Endodermal cell (in vitro differentiated cells): ENCODE results near the gene RAB6D. TPM values are rescaled to one million over a fixed set of nuclear protein-coding genes. Genes with fewer than 3 reads are reported as not detected.
A peak's percentile ranks its signal among the peaks of the same experiment; 100 is the strongest.
"Not testable (repeated sequence)": the region's sequence is repeated elsewhere in the genome, so short reads cannot be mapped to it uniquely, and the experiment has no call there.

ENCODE experiments used
- DNase-seq: peaks from one replicate; pipeline ENCODE4 v3.0.0-alpha.2; 2017
- H3K27ac ChIP-seq: 2 replicates; pipeline ENCODE4 v1.5.1; 2013; ENCODE audit warnings: mild to moderate bottlenecking, low read depth, low read length, moderate library complexity
- H3K27me3 ChIP-seq: 2 replicates; pipeline ENCODE4 v1.6.1; 2013; ENCODE audit warnings: mild to moderate bottlenecking, low read length, moderate library complexity; ENCODE audit not compliant: insufficient read depth, control insufficient read depth, poor library complexity, severe bottlenecking
- H3K36me3 ChIP-seq: 2 replicates; pipeline ENCODE4 v1.7.0; 2013; ENCODE audit warnings: mild to moderate bottlenecking, low read length, moderate library complexity; ENCODE audit not compliant: control insufficient read depth, insufficient read depth
- H3K4me1 ChIP-seq: one replicate; pipeline ENCODE4 v1.7.0; 2013; ENCODE audit warnings: low read length; ENCODE audit not compliant: control insufficient read depth, insufficient read depth
- H3K4me3 ChIP-seq: 2 replicates; pipeline ENCODE4 v1.5.1; 2013; ENCODE audit warnings: mild to moderate bottlenecking, low read length, moderate library complexity
- H3K9ac ChIP-seq: 2 replicates; pipeline ENCODE4 v1.6.1; 2013; ENCODE audit warnings: mild to moderate bottlenecking, low read length, moderate library complexity; ENCODE audit not compliant: poor library complexity, severe bottlenecking; ENCODE audit errors: extremely low read depth
- H3K9me3 ChIP-seq: 2 replicates; pipeline ENCODE4 v1.6.1; 2013; ENCODE audit warnings: mild to moderate bottlenecking, low read length, moderate library complexity; ENCODE audit not compliant: control insufficient read depth
- H3K27ac Mint-ChIP-seq: 2 replicates; pipeline ENCODE4 v1.8.0; 2020; ENCODE audit warnings: mixed read lengths
- H3K27me3 Mint-ChIP-seq: 2 replicates; pipeline ENCODE4 v1.8.0; 2021; ENCODE audit warnings: mild to moderate bottlenecking, mixed read lengths; ENCODE audit not compliant: insufficient read depth
- H3K36me3 Mint-ChIP-seq: 2 replicates; pipeline ENCODE4 v1.8.0; 2020; ENCODE audit warnings: low read depth, mixed read lengths
- H3K4me1 Mint-ChIP-seq: 2 replicates; pipeline ENCODE4 v1.8.0; 2020; ENCODE audit warnings: mixed read lengths
- H3K4me3 Mint-ChIP-seq: 2 replicates; pipeline ENCODE4 v1.8.0; 2020; ENCODE audit warnings: mild to moderate bottlenecking, moderate library complexity, mixed read lengths
- H3K9me3 Mint-ChIP-seq: 2 replicates; pipeline ENCODE4 v1.8.0; 2020; ENCODE audit warnings: mild to moderate bottlenecking, mixed read lengths
- WGBS, 2 experiments: methylation state at CpG; one replicate each; pipeline versions ENCODE4 v1.1.5 to v1.1.7; 2013; ENCODE audit warnings: missing lambda C conversion rate in 2 of 2, mixed read lengths in 1 of 2; ENCODE audit not compliant: insufficient coverage in 1 of 2, insufficient read length in 1 of 2; 5-methylcytosine and 5-hydroxymethylcytosine counted together
- total RNA-seq, 2 donors: library from RNA; stranded (reverse); fragmentation: NEBNext Ultra II Directional in 1 of 2; extraction: Animal tissue kit (Norgen Biotek cat#: 25700) in 1 of 2; gene quantifications; 2 replicates in 1 of 2; 3 replicates in 1 of 2; pipeline ENCODE4 v1.2.1, GENCODE V29; 2021
- TF ChIP-seq, protein P1 (sequence below): fragments of 200-600 bp; sonication (generic); conservative IDR thresholded peaks from 2 replicates; pipeline ENCODE4 v1.5.0; 2021; ENCODE audit warnings: antibody characterized with exemption, mild to moderate bottlenecking

The RAB6D gene
- total RNA-seq, 2 donors from 2014 or later: 3.3 to 5.4 TPM

DNA sequence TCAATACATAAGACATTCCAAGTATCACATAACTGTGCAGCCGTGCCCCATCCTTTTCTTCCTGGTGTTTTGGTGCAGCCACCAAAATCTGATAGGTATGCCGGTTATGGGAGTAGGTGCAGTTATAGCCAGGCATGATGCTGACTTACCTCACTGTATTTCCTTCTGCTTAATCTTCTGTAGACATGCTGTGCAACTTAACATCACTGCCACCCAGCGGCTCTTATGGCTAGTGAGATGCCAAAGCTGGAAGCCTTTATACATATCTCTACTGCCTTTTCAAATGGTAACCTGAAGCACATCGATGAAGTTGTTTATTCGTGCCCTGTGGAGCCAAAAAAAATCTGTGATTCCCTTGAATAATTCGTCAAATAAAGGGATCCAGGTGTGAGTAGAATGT lies 28.6 kb downstream of the RAB6D start:
- not testable (repeated sequence) for H3K36me3 ChIP-seq, H3K9ac ChIP-seq, H3K4me3 ChIP-seq, H3K9me3 Mint-ChIP-seq, DNase-seq, H3K4me3 Mint-ChIP-seq, H3K4me1 Mint-ChIP-seq, H3K36me3 Mint-ChIP-seq, H3K4me1 ChIP-seq, H3K27ac Mint-ChIP-seq, H3K9me3 ChIP-seq, H3K27me3 ChIP-seq, H3K27ac ChIP-seq
- peaks cover 17% of the 10 kb centered on the region for H3K27me3 Mint-ChIP-seq
- 42 to 50% methylated on average over 2 to 5 of the region's 6 CpGs for WGBS, 2 experiments
- TF ChIP-seq, protein P1, sequence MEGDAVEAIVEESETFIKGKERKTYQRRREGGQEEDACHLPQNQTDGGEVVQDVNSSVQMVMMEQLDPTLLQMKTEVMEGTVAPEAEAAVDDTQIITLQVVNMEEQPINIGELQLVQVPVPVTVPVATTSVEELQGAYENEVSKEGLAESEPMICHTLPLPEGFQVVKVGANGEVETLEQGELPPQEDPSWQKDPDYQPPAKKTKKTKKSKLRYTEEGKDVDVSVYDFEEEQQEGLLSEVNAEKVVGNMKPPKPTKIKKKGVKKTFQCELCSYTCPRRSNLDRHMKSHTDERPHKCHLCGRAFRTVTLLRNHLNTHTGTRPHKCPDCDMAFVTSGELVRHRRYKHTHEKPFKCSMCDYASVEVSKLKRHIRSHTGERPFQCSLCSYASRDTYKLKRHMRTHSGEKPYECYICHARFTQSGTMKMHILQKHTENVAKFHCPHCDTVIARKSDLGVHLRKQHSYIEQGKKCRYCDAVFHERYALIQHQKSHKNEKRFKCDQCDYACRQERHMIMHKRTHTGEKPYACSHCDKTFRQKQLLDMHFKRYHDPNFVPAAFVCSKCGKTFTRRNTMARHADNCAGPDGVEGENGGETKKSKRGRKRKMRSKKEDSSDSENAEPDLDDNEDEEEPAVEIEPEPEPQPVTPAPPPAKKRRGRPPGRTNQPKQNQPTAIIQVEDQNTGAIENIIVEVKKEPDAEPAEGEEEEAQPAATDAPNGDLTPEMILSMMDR: peak; percentile 22

DNA sequence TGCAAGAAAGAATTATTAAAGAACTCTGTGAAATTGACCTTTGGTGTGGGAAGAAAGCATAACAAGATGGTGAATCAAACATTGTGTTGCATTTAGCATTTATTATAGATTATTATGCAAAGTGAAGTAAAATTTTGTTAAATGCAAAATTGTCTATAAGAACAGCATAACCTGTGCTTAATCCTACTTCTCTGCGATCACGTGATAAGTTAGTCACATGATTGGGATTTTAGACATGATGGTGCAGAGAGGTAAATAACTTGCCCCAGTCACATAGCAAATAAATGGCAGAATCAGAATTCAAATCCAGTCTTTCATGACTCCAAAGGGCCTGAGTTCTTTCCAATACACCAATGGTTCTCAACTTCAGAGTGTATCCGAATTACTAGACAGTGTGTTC lies 31.3 kb downstream of the RAB6D start:
- peaks cover 24% of the 10 kb centered on the region for H3K27me3 Mint-ChIP-seq

DNA sequence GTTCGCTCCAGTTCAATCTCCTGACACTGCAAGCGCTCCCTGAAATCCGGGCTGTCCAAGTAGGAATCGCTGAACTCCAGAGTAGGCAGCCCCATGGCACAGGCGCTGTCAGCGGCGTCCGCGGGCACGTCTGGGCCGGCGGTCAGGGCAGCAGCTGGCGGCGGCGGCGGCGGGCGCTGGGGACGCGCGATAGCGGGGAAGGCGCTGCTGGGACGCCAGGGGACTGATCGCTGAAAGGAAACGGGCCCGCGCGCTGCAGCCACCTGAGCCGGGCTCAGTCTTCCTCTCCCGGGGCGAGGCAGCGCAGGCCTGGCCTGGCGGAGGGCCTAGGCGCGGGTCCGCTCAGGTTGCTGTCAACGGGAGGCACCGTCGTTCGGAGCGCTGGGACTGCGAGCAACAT lies 33.0 kb downstream of the RAB6D start:
- not testable (repeated sequence) for H3K9me3 Mint-ChIP-seq, H3K4me1 ChIP-seq, H3K4me3 ChIP-seq, H3K27ac ChIP-seq, H3K4me1 Mint-ChIP-seq, H3K9me3 ChIP-seq, H3K36me3 Mint-ChIP-seq, H3K27me3 ChIP-seq, H3K9ac ChIP-seq, H3K36me3 ChIP-seq, H3K4me3 Mint-ChIP-seq, H3K27ac Mint-ChIP-seq
- peaks cover 24% of the 10 kb centered on the region for H3K27me3 Mint-ChIP-seq
- DNase-seq: peak; percentile 89
- 0 to 4% methylated on average over 1 to 38 of the region's 43 CpGs for WGBS, 2 experiments

More for the DNA sequence above, 31.3 kb downstream of the RAB6D start:
- not testable (repeated sequence) for H3K27ac ChIP-seq, H3K4me1 Mint-ChIP-seq, H3K36me3 Mint-ChIP-seq, H3K4me1 ChIP-seq, H3K9me3 Mint-ChIP-seq, H3K27me3 ChIP-seq, H3K9ac ChIP-seq, H3K9me3 ChIP-seq, H3K27ac Mint-ChIP-seq, H3K4me3 Mint-ChIP-seq, DNase-seq, H3K36me3 ChIP-seq, H3K4me3 ChIP-seq
- WGBS, 2 experiments: 83 to 95% methylated on average over 2 to 3 of the region's 3 CpGs

DNA sequence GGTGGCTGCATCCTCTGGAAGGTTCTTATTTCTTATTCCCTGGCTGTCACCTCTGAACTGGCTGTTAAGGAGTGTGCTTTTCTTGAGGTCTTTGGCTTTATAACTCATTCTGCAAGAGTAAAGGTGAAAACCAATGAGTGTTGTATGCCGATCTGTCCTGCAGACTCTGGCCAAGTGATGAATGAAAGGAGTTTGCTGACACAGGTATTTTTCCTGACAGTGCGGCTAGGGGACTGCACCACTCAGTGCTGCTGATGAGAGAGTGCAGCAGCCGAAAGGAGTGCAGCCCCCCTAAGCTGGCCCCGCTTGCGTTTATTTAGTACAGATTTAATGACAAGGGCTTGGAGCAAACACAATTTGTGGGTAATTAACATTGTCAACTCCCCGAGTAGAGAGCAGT lies 41.8 kb downstream of the RAB6D start:
- Histone ChIP-seq H3K27ac (no peak overlapping the region), H3K36me3 (no peaks in the 10 kb centered on the region), H3K27me3 (no peaks in the 10 kb centered on the region), H3K4me3 (no peak overlapping the region), H3K4me1 (no peaks in the 10 kb centered on the region), H3K9me3 (peaks cover 6% of the 10 kb centered on the region), H3K9ac (no peak overlapping the region)
- Mint-ChIP-seq H3K4me1 (no peaks in the 10 kb centered on the region), H3K9me3 (peaks cover 25% of the 10 kb centered on the region), H3K27me3 (no peaks in the 10 kb centered on the region), H3K36me3 (no peaks in the 10 kb centered on the region), H3K27ac (no peak overlapping the region), H3K4me3 (no peak overlapping the region)
- DNase-seq: no peak
- WGBS, 2 experiments: 79 to 89% methylated on average over 4 to 6 of the region's 6 CpGs
- TF ChIP-seq, protein P1: no peak

DNA sequence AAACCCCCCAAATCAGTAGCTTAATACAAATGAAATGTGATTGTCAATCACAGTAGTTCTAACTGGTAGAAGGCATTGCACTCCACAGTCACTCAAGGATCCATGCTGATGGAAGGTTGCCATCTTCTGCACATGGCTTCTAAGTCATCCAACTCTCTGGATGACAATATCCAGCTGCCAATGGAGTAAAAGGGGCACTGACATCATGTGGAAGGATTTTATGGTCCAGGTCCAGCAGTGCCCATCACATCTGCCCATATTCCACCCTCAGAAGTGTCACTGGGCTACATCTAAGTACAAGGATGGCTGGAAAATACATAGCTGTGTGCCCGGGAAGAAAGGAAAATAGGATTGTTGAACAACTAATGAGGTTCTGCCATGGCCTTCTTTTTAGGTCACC lies 42.6 kb downstream of the RAB6D start:
- not testable (repeated sequence) for H3K36me3 ChIP-seq, DNase-seq
- 100% methylated on average over 1 of the region's 1 CpG; no CpG with 5 or more reads in 1 of the 2 experiments for WGBS, 2 experiments

More for the DNA sequence above, 42.6 kb downstream of the RAB6D start:
- H3K4me3 ChIP-seq, H3K27me3 ChIP-seq, H3K4me3 Mint-ChIP-seq, H3K4me1 Mint-ChIP-seq, H3K9me3 ChIP-seq, H3K27me3 Mint-ChIP-seq, H3K27ac Mint-ChIP-seq, H3K27ac ChIP-seq, H3K4me1 ChIP-seq, H3K36me3 Mint-ChIP-seq, H3K9ac ChIP-seq: not testable (repeated sequence)
- H3K9me3 Mint-ChIP-seq: peaks cover 25% of the 10 kb centered on the region
